Heart right ventricle (tissue), 16 donors: ENCODE data around the gene ADORA2A. TPM values are rescaled to one million over a fixed set of nuclear protein-coding genes. Genes with fewer than 3 reads are reported as not detected.

Experiments used
- ATAC-seq, 8 donors: fragments of 200-7000 bp; cut with Tn5 transposase; one replicate each; pipeline ENCODE4 v1.9.1; 2020; ENCODE audit warnings: mild to moderate bottlenecking in 8 of 8, moderate library complexity in 8 of 8, moderate number of reproducible peaks in 1 of 8
- DNase-seq, 2 donors: peaks; one replicate each; pipeline ENCODE4 v3.0.0-alpha.2; 2020
- H3K27ac ChIP-seq, 10 donors: fragments of 200-600 bp; sonication (generic) in 2 of 10; one replicate each; pipeline versions ENCODE4 v1.5.0 to v1.8.0; 2020 to 2022; ENCODE audit warnings: mild to moderate bottlenecking in 3 of 10
- H3K27me3 ChIP-seq, 7 donors: fragments of 200-600 bp; one replicate each; pipeline ENCODE4 v1.8.0; 2021 to 2022; ENCODE audit warnings: mild to moderate bottlenecking in 2 of 7
- H3K36me3 ChIP-seq, 9 donors: fragments of 200-600 bp; sonication (generic) in 1 of 9; one replicate each; pipeline versions ENCODE4 v1.5.0 to v1.8.0; 2020 to 2022; ENCODE audit warnings: mild to moderate bottlenecking in 2 of 9
- H3K4me1 ChIP-seq, 9 donors: fragments of 200-600 bp; sonication (generic) in 1 of 9; one replicate each; pipeline versions ENCODE4 v1.5.0 to v1.8.0; 2020 to 2022; ENCODE audit warnings: mild to moderate bottlenecking in 4 of 9
- H3K4me3 ChIP-seq, 10 donors: fragments of 200-600 bp; sonication (generic) in 2 of 10; one replicate each; pipeline versions ENCODE4 v1.5.0 to v1.8.0; 2020 to 2022; ENCODE audit warnings: mild to moderate bottlenecking in 7 of 10, moderate library complexity in 2 of 10
- H3K9me3 ChIP-seq, 11 donors: fragments of 200-600 bp in 10 of 11; sonication (generic) in 2 of 11; one replicate each; pipeline versions ENCODE4 v1.5.0 to v1.8.0; 2013 to 2022; ENCODE audit warnings: mild to moderate bottlenecking in 2 of 11, control low read depth in 1 of 11, moderate library complexity in 1 of 11
- CTCF ChIP-seq, 9 donors: fragments of 200-600 bp; sonication (generic) in 2 of 9; IDR thresholded peaks; one replicate each; pipeline versions ENCODE4 v1.5.0 to v1.8.0; 2021 to 2022; ENCODE audit warnings: antibody characterized with exemption in 9 of 9, mild to moderate bottlenecking in 5 of 9, moderate library complexity in 1 of 9
- WGBS, 2 donors: extraction: QIAGEN DNeasy Blood & Tissue Kit; methylation state at CpG; one replicate each; pipeline ENCODE4 v1.1.7; 2013; ENCODE audit warnings: inconsistent platforms in 1 of 2; 5-methylcytosine and 5-hydroxymethylcytosine counted together
- intact Hi-C, 10 donors: fragments of 100-400 bp; cut with DNase I; formaldehyde crosslinking; loops; one replicate each; pipeline versions ENCODE4 v1.11.1 to v1.14.2; 2022
- polyA plus RNA-seq, 2 donors: library from polyadenylated mRNA; stranded (reverse); fragments of 200-250 nt; gene quantifications; one replicate each; pipeline ENCODE4 v1.2.3, GENCODE V29; 2013
- total RNA-seq, 10 donors: library from RNA; stranded (reverse); fragmentation: NEBNext Ultra II Directional in 3 of 10; extraction: Animal tissue kit (Norgen Biotek cat#: 25700) in 3 of 10; gene quantifications; one replicate each; pipeline versions ENCODE4 v1.2.1 to v1.2.4, GENCODE V29; 2021 to 2023
- donor health status: Arrhythmogenic right ventricular cardiomyopathy.
- donor health status: ischemic (EF 13 %, LVEDD 7.1; RV severe dilation, severe dysfunction).
- donor health status: healthy with polysubstance abuse.
- donor health status: DM: no; HTN: yes; CAD: no.
- donor health status: DM: no; HTN: no; CAD: no.
- donor health status: ischemic (EF 25% LVEDD 6.9; RV normal size, moderate dysfunction).
- donor health status: ischemic (EF 25% LVEDD 5.7; RV mildly dilated, moderate dysfunction).
- donor health status: healthy.
- donor health status: DM: yes; HTN: yes; CAD: no.
- donor health status: Ischemic cardiomyopathy.
- donor health status: ischemic (EF 35%, LVEDD 5.7; RV mildly dilated, moderate dysfunction).
- donor health status: nonischemic (EF 11% LVEDD 7.7; RV severe dilation, severe dysfunction).
- donor health status: DM: yes; HTN: yes; CAD: no.
- donor health status: PGD.
- donor health status: ischemic (EF 29% LVEDD 5.4; RV normal size, mild dysfunction).
- donor health status: nonischemic (EF 23%, LVEDD 6.1; RV moderate dilation, normal function).

Gene ADORA2A
- total and polyA plus RNA-seq, 12 donors = 1.5 to 9.7 (median 4.1) TPM

GRCh38 chr22:24390156-24390555 is 37.2 kb upstream of the ADORA2A start:
- H3K27ac ChIP-seq = peak overlapping the region in 9 of 10 donors; percentile 38 to 87 (median 69)
- peaks cover 0 to 22% (median 0%) of the 10 kb centered on the region in 9 donors for H3K36me3 ChIP-seq
- WGBS, 2 donors = 67 to 71% methylated on average over 2 of the region's 2 CpGs
- H3K9me3 ChIP-seq = no peaks in the 10 kb centered on the region
- peak in 6 of 8 donors; percentile 6 to 62 (median 47) for ATAC-seq
- no peak overlapping the region for H3K4me3 ChIP-seq
- DNase-seq = no peak
- H3K27me3 ChIP-seq = no peaks in the 10 kb centered on the region
- no peak for TF ChIP-seq CTCF (IDR thresholded peaks at IDR 0.05)
- H3K4me1 ChIP-seq = peaks cover 5 to 76% (median 58%) of the 10 kb centered on the region in 9 donors
- intact Hi-C loops = no loop called here

GRCh38 chr22:24390576-24390975 is 36.8 kb upstream of the ADORA2A start:
- H3K4me3 ChIP-seq = no peak overlapping the region
- H3K9me3 ChIP-seq = no peaks in the 10 kb centered on the region
- 47 to 48% methylated on average over 7 of the region's 7 CpGs for WGBS, 2 donors
- DNase-seq (no peak), ATAC-seq (peak; percentile 39 to 73 (median 67))
- no peaks in the 10 kb centered on the region for H3K27me3 ChIP-seq
- H3K36me3 ChIP-seq = peaks cover 0 to 26% (median 0%) of the 10 kb centered on the region in 9 donors
- intact Hi-C loops = no loop called here
- H3K27ac ChIP-seq = peak overlapping the region; percentile 29 to 87 (median 68)
- peaks cover 5 to 76% (median 58%) of the 10 kb centered on the region in 9 donors for H3K4me1 ChIP-seq
- no peak for TF ChIP-seq CTCF (IDR thresholded peaks at IDR 0.05)

- H3K4me1 ChIP-seq = peaks cover 5 to 74% (median 58%) of the 10 kb centered on the region in 9 donors
- no peak for ATAC-seq
- 77 to 79% methylated on average over 3 of the region's 3 CpGs for WGBS, 2 donors
- no peaks in the 10 kb centered on the region for H3K9me3 ChIP-seq
- H3K27ac ChIP-seq = peak overlapping the region; percentile 29 to 87 (median 68)
- H3K36me3 ChIP-seq = peaks cover 0 to 38% (median 4%) of the 10 kb centered on the region in 9 donors
- H3K27me3 ChIP-seq = no peaks in the 10 kb centered on the region
- intact Hi-C loops = no loop called here
- TF ChIP-seq CTCF (IDR thresholded peaks at IDR 0.05) = no peak
- no peak overlapping the region for H3K4me3 ChIP-seq
- DNase-seq = no peak
Measured at GRCh38 chr22:24391836-24392217, 35.6 kb upstream of the ADORA2A start.

GRCh38 chr22:24392218-24392931 is 35.0 kb upstream of the ADORA2A start:
- peaks cover 0 to 44% (median 4%) of the 10 kb centered on the region in 9 donors for H3K36me3 ChIP-seq
- no peak for DNase-seq
- intact Hi-C loops = no loop called here
- no peaks in the 10 kb centered on the region for H3K9me3 ChIP-seq
- WGBS, 2 donors = 78 to 79% methylated on average over 4 of the region's 4 CpGs
- no peaks in the 10 kb centered on the region for H3K27me3 ChIP-seq
- ATAC-seq = no peak
- peak overlapping the region in 7 of 10 donors; percentile 48 to 87 (median 78) for H3K27ac ChIP-seq
- H3K4me3 ChIP-seq = no peak overlapping the region
- peaks cover 5 to 74% (median 58%) of the 10 kb centered on the region in 9 donors for H3K4me1 ChIP-seq
- no peak for TF ChIP-seq CTCF (IDR thresholded peaks at IDR 0.05)
